CMK (cell line): ENCODE data around the gene FGF1.

Source experiments
- DNase-seq: peaks from one replicate; pipeline ENCODE4 v3.0.0-alpha.2; 2010; ENCODE audit warnings: low read depth

The FGF1 gene

DNA sequence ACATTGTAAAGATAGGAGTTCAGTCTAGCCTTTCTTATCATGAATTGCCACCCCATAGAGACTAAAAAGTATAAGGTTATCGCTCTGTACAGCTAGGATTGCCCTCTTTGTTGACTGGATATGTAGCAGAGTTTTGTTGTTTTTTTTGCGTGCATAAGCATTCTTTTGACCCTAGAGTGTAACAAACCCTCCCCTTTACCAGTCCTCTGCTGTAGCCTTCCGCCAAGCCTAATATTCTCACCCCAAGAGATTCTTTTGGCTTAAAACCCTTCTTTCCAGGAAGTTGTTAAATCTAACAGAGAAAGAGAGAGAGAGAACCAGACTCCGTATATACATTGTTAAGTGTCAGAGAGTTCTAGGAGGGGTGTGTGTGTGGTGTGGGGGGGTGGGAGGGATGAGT, 113.9 kb downstream of the FGF1 start:
- no peak for DNase-seq

DNA sequence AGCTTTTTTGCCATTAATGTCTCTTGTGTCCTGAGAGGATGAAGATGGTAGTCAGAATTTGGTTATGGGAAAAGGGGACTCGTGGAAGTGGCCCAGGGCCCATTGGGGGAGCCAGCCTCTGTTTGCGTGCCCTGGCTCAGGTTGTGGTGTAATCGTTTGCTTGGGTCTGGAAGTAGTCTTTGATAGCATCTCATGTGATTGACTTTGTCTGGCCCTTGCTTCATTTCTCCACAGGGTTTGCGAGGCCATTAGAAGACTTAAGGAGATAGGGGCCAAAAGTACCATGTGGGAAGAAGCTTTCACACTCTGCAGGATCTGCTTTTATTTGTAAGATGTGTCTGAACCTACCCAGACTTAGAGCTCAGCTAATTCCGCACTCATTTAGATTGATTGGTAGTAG, 114.5 kb downstream of the FGF1 start:
- DNase-seq: no peak

DNA sequence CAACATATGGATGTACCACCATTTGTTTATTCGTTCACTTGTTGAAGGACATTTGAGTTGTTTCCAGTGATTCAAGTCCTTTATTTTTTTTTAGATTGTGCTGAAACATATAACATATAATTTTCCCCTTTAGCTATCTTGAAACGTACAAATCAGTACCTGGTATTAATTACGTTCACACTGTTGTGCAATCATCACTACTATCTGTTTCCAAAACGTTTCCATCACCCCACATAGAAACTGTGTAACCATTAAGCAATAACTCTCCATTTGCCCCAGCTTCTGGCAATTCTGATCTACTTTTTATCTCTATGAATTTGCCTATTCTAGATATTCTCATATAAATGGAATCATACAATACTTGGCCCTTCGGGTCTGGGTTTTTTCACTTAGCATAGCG, 116.0 kb downstream of the FGF1 start:
- DNase-seq: no peak

DNA sequence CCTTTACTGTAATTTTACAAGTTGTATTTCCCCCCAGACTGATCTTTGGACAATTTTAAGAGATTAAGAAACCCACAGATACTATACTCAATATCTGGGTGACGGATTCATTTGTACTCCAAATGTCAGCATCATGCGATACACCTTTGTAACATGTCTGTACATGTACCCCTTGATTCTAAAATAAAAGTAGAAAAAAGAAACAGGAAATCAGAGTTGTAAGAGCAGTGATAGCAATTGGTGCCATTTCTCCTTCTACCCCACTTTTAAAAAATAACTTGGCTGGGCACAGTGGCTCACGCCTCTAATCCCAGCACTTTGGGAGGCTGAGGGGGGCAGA, 116.9 kb downstream of the FGF1 start:
- DNase-seq: no peak

DNA sequence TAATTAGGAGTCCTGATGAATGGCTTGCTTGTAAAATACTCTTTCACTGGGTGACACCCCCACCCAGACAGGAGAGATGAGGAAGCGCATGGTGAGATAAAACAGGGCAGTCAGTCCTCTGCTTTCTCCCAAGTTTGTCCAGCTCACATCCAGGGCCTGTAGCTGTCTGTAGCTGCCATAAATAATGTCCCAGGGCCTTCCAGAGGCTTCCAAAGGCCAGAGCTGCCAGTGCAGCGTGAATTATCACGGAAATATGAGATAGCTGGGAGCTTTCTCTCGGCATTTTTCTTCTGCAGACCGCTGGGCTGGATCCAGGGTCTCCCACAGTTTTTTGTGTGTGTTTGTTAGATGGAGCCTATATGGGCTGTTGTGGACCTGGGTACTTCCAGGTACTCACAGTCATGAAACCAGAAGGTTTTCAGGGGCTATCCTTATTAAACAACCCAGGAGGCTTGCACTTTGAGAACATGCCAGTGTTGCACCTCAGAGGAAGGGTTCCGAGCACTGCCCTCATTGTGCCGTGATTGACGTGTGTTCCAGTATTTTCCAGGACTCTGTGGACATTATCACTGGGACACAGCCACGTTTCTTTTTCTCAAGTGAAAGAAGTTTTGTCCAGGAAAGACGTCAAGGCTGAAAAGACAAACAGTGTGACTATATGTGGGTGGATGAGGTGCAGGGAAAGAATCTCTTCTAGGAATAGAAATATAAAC, 117.5 kb downstream of the FGF1 start:
- no peak for DNase-seq

DNA sequence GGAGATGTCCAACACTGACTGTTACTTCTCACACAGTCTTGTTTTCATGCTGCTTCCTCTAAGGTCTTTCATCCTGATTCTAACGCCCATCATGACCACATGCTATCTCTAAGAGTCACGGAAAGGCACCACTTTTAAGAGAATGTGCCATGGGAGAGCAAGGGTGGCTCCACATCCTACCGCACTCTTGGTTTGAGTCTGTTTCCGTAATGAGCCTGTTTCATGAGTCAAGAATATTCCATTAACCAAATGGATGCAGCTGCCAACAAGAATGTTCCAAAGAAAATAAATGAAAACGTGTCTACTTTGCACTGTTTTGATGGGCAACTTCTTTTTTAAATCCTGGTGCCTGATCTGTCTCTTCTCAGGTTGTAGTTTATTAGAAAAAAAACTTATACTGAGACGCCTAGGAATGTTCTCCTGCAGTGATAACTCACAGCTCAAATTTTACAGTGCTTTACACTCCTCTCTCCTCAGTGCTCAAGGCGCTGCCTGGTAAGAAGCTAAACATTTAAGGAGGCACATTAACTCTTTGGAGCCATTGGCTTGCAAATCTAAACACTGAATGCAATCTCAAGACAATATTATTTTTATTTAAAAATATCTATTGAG, 124.3 kb downstream of the FGF1 start:
- no peak for DNase-seq

DNA sequence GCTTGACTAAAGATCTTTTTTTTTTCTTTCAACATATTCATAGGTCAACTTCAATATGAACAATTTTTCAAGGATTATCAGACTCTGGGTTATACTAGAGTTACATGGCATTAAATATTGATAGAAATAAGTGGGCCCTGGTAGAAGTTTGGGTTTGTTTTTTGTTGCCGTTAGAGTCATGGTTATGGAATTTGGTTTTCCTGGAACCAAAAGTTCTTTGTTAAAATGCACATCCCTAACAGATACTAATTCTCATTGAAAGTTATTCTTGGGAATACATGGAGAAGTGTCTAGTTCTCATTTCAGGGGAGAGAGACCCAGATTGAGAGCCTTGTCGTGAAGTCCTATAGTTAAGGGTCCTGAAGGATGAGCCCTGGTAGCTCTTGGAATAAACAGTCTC, 124.9 kb downstream of the FGF1 start:
- DNase-seq: no peak

DNA sequence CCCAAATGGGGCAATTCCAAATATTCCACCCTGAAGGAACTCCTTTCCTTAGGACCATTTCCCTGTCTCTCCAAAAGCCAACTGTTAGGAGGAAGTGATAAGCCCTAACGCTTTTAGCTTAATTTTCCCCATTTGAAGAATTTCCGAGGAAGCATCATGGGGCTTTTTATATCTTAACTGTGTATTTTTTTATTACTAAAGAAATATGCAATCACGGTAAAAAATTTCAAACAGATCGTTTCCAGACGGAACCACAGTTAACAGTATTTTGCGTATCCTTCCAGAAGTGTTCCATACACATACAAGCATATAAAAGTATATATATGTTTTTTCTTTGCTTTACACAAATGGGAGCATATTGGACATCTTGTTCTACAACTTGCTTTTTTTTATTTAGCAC, 133.8 kb downstream of the FGF1 start:
- DNase-seq: no peak

DNA sequence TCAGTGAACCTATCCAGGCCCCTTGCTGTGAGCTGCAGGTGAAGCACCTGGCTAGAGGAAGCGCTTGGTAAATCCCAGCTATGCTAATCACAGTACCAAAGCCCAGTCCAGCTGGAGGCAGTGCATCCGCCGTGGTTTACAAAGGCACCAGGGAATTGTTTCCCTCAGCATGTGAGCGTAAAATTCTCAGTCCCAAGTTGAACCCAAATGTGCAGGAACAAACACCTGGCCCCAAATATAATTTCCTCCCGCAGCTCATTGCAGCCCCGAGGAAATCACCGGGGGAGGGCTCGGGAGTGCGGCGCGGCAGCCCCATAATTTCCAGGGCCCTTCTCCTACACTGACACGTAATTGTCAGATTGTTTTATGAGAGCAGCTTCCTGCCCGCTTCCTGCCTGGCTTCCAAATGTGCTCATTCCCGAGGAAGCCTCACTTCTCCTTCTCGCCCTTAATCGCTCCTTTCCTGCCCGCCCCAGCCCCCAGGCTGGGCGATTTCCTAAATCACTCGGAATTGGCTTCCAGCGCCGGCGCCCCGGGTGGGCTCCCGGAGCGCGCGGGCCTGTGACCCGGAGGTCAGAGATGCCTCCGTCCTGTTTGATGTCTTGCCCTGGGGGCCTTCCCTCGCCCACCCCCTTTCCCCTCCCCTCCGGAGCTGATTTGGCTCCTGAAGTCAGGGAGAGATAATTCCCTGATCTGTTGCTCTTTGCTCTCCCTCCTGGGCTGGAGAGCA, 134.4 kb downstream of the FGF1 start:
- DNase-seq: no peak

DNA sequence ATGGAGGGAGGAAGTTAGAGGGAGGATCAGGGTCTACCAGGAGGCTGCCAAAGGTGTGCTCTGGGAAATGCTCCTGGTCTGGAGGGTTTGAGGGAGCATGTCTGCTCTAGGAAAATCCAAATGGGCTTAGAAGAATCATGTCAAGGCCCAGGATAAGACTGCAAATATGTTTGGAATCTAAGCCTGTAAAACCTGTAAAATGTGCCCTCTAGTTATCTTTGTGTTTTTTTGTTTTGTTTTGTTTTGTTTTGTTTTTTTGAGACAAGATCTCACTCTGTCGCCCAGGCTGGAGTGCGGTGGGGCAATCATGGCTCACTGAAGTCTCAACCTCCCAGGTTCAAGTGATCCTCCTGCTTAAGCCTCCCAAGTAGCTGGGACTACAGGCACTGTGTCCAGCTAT, 135.4 kb downstream of the FGF1 start:
- DNase-seq: no peak

DNA sequence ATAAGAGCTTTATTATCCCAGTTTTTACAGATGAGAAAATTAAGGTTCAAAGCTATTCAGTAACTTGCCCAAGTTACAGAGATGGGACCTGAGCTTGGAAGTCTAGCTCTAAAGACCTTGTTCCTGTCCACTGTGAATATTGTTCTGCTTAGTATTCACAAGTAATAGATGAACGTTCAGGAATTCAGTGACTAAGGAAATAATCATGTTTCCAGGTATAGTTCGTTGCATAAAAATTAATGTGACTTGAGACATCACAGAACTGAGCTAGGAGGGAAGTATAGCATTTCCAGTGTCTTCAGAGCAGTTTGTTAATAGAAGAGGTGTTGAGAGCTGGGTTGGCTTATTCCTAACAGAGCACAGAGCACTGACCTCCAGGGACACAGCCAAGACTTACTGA, 136.1 kb downstream of the FGF1 start:
- DNase-seq: no peak

DNA sequence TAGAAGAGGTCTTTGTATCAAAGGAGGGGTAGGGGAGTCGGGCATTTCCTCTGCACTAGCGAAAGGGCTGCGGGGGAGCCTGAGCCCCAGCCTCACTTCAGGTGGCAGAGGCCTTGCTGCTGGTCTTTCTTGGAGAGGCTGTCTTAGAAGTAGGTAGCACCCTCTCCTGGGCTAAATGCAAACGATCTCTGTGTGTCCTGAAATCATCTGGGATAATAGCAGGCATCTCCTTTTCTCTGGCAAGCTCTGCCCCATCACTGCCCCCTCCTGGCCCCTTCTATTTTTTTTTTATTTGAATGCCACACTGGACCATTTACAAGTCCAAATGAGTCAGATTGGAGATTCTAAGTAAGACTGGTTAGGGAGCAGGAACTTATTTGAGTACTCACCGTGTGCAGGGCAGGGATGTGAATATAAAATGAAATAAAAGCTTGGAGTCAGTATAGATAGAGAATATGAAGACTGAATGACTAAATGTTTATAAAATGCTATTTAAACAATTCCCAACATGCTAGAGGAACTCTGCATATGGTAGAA, 137.1 kb downstream of the FGF1 start:
- DNase-seq: peak; percentile 2

DNA sequence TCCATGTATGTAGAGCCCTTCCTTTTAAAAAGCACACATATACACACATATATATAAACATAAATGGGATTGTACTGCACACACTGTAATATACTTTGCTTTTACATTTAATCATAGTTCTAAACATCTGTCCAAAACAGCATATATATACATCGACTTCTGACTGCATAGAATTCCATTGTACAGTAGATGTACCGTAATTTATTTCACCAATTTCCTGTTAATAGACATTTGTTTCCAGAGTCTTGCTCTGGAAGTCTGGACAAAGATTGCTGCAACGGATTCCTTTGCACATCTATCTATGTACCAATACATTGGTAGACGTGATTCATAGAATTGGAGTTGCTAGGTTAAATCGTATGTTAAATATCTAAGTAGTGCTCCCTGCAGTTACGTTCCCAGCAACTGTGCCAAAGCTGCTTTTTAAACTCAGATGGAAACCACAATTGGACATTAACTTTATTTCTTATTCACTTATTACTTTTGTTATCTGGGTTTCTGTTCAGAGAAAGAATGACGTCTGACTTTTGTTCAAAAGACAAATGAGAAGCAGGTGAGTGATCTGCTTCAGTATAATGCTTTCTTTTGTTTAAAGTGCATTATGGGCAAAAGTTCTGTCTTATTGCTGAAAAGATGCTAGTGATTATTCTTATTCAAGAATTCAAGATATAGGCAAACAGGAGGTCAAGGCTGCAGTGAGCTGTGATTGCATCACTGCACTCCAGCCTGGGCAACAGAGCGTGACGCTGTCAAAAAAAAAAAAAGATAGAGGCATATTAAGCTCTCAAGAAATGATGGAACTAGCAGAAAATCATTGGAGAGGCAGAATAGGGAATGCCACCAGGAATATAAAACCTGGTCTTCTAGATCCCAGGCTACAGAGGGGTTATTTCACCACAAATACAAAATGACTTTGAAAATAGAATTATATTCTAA, 138.2 kb downstream of the FGF1 start:
- no peak for DNase-seq

DNA sequence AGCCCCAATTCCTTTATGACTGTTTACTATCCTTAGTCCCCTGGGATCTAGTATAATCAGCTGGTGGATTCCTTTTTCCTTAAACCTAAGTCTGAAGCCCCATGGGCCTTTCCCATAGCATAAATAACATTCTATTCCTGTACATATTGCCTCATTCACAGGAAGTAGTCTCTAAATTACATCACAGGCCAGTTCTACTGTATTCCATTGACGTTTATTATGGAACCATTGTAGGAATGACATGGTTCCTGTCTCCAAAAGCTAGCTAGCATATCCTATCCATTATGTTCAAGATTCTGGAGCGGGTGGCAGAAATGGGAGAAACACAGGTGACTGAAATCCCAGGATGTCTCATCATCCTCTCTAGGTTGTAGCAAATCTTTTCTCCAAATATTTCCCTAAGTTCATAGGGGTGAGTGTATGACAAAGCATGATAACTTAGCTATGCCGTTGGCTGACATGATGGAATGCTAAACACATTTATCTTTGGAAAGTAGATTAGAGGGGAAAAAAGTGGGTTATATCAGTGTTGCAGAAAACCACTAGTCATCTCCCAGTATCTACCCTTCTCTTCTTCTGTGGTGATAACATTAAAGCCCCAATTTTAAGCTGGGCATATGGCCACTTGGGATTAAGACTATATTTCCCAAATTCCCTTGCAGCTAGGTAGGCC, 140.1 kb downstream of the FGF1 start:
- no peak for DNase-seq

DNA sequence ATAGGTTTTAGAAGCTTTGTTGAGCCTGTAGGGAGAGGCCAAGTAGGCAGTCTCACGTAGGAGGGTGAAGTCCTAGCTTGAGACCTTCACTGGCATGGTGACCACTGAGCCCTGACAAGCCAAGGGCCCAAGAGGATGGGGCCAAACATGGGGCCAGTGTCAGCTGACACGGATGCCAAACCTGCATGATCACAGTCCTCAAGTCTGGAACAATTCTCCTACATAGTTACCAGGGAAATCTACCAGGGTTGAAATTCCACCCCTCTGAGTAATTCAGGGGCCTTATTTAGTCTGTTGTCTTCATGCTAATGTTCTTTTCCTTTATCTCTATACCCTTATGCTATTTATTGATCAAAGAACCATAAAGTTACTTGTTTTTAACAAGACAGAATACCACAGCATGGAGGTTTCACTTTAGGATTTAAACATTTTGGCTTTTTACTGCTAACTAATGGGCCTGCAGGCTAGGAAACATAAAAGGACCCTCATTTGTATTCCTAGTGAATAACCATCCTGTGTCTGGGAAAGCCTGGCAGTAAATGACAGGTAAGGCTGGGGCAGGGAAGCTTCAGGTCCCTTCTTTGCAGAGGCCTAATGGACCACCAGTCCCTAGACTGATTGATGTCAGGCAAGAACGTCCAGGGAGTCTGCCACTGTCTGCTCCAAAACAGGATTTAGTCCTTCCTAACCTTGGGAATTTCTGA, 140.8 kb downstream of the FGF1 start:
- DNase-seq: no peak

DNA sequence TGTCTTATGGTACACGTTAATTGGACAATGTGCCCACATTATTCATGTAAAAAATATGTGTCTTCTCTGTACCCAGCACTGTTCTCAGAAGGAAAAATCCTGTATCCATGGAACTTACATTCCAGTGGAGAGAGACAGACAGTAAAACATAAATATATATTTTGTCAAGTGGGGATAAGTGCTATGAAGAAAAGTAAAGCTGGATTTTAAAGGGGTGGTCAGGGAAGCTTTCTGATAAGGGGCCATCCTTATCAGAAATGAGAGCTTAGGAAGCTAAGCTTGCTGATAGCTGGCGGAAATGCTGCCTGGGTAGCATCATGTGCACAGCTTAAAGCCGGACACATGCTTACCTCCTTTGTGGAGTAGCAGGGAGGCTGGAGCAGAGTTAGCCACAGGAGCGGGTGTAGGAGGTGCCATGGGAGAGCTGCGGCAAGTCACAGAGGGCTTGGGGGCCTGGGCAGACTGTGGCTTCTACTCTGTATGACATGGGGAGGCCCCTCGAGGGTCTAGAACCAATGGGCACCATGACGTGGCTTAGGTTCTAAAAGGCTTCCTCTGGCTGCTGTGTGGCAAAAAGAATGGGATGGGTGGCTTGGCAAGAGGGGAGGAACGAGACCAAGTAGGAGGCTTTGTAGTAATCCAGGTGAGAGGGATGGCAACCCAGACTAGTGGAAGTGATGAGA, 141.7 kb downstream of the FGF1 start:
- no peak for DNase-seq

DNA sequence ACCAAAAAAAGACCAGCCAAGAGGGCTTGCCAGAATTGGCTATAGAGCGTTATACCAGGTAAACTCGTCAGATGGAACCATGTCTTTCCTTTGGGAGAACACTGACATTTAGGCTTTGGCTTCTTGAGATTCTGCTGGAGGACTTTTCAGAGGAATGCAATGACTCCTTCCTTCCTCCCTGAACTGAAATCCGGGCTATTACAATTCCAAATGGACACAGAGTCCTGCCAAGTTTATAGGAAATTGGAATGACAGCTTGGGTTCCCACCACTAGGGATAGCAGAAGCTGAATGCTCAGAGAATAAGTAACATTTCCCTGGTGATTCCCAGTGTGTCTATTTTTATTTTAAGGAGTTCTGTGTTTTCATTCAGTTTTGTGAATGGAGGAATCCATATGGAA, 143.0 kb downstream of the FGF1 start:
- no peak for DNase-seq
